ENCODE measurements around the gene STARD3NL. TPM values are rescaled to one million over a fixed set of nuclear protein-coding genes. Genes with fewer than 3 reads are reported as not detected.
"Not testable (repeated sequence)": the region's sequence is repeated elsewhere in the genome, so short reads cannot be mapped to it uniquely, and the experiment has no call there.

STARD3NL gene
- total and polyA plus RNA-seq, 4 experiments from 2014 or later = 11.4 to 54.4 (median 19.9) TPM

GRCh38 chr7:38242814-38243213, 64.8 kb downstream of the STARD3NL start:
- no peaks in the 10 kb centered on the region for H3K36me3 ChIP-seq (ENCODE audit: insufficient read depth, low read length)
- H3K27me3 Mint-ChIP-seq = no peaks in the 10 kb centered on the region
- no peak overlapping the region for H3K4me3 ChIP-seq (ENCODE audit: low read length in 2 of 2)
- peaks cover 9% of the 10 kb centered on the region for H3K4me1 ChIP-seq (ENCODE audit: insufficient read depth, low read length)
- intact Hi-C loops (cut with micrococcal nuclease) = no loop called here
- no peaks in the 10 kb centered on the region for H3K9me3 ChIP-seq (ENCODE audit: control insufficient read depth in 1 of 2, low read length in 2 of 2)
- H3K9me3 Mint-ChIP-seq = no peaks in the 10 kb centered on the region
- peaks cover 22 to 62% of the 10 kb centered on the region in 2 donors for H3K36me3 Mint-ChIP-seq
- no peaks in the 10 kb centered on the region for H3K27me3 ChIP-seq (ENCODE audit: insufficient read depth, low read length)
- H3K4me1 Mint-ChIP-seq = peaks cover 3 to 60% (median 12%) of the 10 kb centered on the region in 4 donors
- ChIA-PET CTCF (ENCODE audit: partially characterized antibody) (no interaction called here), POLR2A (ENCODE audit: partially characterized antibody) (no interaction called here)
- peak overlapping the region in 1 of 8 donors; percentile 25 for H3K4me3 Mint-ChIP-seq
- no peak for DNase-seq
- H3K27ac Mint-ChIP-seq = peak overlapping the region in 3 of 7 donors; percentile 11 to 65 (median 41)
- no peak overlapping the region for H3K27ac ChIP-seq (ENCODE audit: low read depth, low read length)

DNA sequence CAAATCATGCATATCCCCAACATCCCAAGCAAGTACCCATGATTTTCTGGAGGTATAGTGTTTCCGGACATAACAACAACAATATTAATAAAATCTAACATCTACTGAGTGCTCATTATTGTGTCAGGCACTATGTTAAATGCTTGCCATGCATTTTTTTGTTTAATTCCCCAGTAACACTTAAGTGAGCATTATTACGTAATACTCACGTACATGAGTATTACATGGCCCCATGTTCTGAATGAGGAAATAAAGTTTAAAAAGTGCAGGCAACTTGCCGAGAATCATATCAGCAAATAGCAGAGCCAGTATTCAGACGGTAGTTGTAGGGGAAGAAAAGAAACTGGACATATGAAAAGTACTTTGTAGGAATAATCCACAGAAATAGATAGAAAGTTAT, 65.3 kb downstream of the STARD3NL start:
- POLR2A ChIA-PET (ENCODE audit: partially characterized antibody); H3K9me3 Mint-ChIP-seq; H3K27me3 Mint-ChIP-seq; DNase-seq; H3K27me3 ChIP-seq (ENCODE audit: insufficient read depth, low read length); H3K9me3 ChIP-seq (ENCODE audit: control insufficient read depth in 1 of 2, low read length in 2 of 2); H3K4me1 ChIP-seq (ENCODE audit: insufficient read depth, low read length); H3K4me3 ChIP-seq (ENCODE audit: low read length in 2 of 2); CTCF ChIA-PET (ENCODE audit: partially characterized antibody); H3K27ac ChIP-seq (ENCODE audit: low read depth, low read length); H3K36me3 ChIP-seq (ENCODE audit: insufficient read depth, low read length); intact Hi-C loops (cut with micrococcal nuclease): not testable (repeated sequence)
- H3K4me1 Mint-ChIP-seq = peaks cover 4 to 60% (median 14%) of the 10 kb centered on the region in 4 donors
- peak overlapping the region in 3 of 7 donors; percentile 37 to 65 (median 41) for H3K27ac Mint-ChIP-seq
- peaks cover 22 to 66% of the 10 kb centered on the region in 2 donors for H3K36me3 Mint-ChIP-seq
- peak overlapping the region in 2 of 8 donors; percentile 16 to 25 for H3K4me3 Mint-ChIP-seq

DNA sequence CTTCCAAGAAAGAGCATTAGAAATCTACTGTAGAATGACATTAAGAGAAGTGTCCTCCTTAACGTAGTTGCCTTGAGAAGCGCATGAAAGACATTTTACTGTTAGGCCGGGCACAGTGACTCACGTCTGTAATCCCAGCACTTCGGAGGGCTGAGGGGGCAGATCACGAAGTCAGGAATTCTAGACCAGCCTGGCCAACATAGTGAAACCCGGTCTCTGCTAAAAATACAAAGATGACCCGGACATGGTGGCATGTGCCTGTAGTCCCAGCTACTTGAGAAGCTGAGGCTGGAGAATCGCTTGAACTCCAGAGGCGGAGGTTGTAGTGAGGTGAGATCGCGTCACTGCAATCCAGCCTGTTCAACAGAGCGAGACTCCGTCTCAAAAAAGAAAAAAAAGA, 66.5 kb downstream of the STARD3NL start:
- intact Hi-C loops (cut with micrococcal nuclease) = no loop called here
- H3K36me3 Mint-ChIP-seq = peaks cover 26 to 67% of the 10 kb centered on the region in 2 donors

GRCh38 chr7:38245409-38245977, 67.4 kb downstream of the STARD3NL start:
- DNase-seq = no peak
- H3K27ac Mint-ChIP-seq = peak overlapping the region in 5 of 7 donors; percentile 5 to 82 (median 65)
- H3K4me1 ChIP-seq (ENCODE audit: insufficient read depth, low read length) = no peaks in the 10 kb centered on the region

More for the DNA sequence above, 66.5 kb downstream of the STARD3NL start:
- H3K4me3 Mint-ChIP-seq = peak overlapping the region in 2 of 8 donors; percentile 27 to 59
- H3K27ac ChIP-seq (ENCODE audit: low read depth, low read length) = no peak overlapping the region
- CTCF ChIA-PET (ENCODE audit: partially characterized antibody) = no interaction called here
- DNase-seq = no peak
- peak overlapping the region in 4 of 7 donors; percentile 9 to 82 (median 36) for H3K27ac Mint-ChIP-seq
- no peak overlapping the region for H3K4me3 ChIP-seq (ENCODE audit: low read length in 2 of 2)
- H3K4me1 Mint-ChIP-seq = peaks cover 4 to 59% (median 13%) of the 10 kb centered on the region in 4 donors
- POLR2A ChIA-PET (ENCODE audit: partially characterized antibody) = no interaction called here
- H3K9me3 ChIP-seq (ENCODE audit: control insufficient read depth in 1 of 2, low read length in 2 of 2) = no peaks in the 10 kb centered on the region
- no peaks in the 10 kb centered on the region for H3K4me1 ChIP-seq (ENCODE audit: insufficient read depth, low read length)
- H3K27me3 Mint-ChIP-seq = no peaks in the 10 kb centered on the region
- no peaks in the 10 kb centered on the region for H3K36me3 ChIP-seq (ENCODE audit: insufficient read depth, low read length)
- H3K27me3 ChIP-seq (ENCODE audit: insufficient read depth, low read length) = no peaks in the 10 kb centered on the region
- no peaks in the 10 kb centered on the region for H3K9me3 Mint-ChIP-seq

GRCh38 chr7:38248069-38248567, 70.1 kb downstream of the STARD3NL start:
- ChIA-PET CTCF (ENCODE audit: partially characterized antibody) (interaction anchor here (1.1 kb wide), 1 partner anchor 120 kb away, joined by 3 read pairs; no protein-coding TSS in a partner anchor), POLR2A (ENCODE audit: partially characterized antibody) (no interaction called here)
- Mint-ChIP-seq H3K4me1 (peaks cover 3 to 41% (median 14%) of the 10 kb centered on the region in 4 donors), H3K36me3 (peaks cover 18 to 52% of the 10 kb centered on the region in 2 donors), H3K4me3 (peak overlapping the region in 4 of 8 donors; percentile 21 to 71 (median 48)), H3K9me3 (no peaks in the 10 kb centered on the region), H3K27ac (peak overlapping the region in 3 of 7 donors; percentile 25 to 82 (median 43)), H3K27me3 (no peaks in the 10 kb centered on the region)
- no peak overlapping the region for H3K4me3 ChIP-seq (ENCODE audit: low read length in 2 of 2)
- no peaks in the 10 kb centered on the region for H3K36me3 ChIP-seq (ENCODE audit: insufficient read depth, low read length)
- no peak for DNase-seq
- intact Hi-C loops (cut with micrococcal nuclease) = no loop called here
- no peaks in the 10 kb centered on the region for H3K9me3 ChIP-seq (ENCODE audit: control insufficient read depth in 1 of 2, low read length in 2 of 2)
- H3K27ac ChIP-seq (ENCODE audit: low read depth, low read length) = no peak overlapping the region
- no peaks in the 10 kb centered on the region for H3K4me1 ChIP-seq (ENCODE audit: insufficient read depth, low read length)
- H3K27me3 ChIP-seq (ENCODE audit: insufficient read depth, low read length) = no peaks in the 10 kb centered on the region

More at GRCh38 chr7:38245409-38245977, 67.4 kb downstream of the STARD3NL start:
- no peak overlapping the region for H3K4me3 ChIP-seq (ENCODE audit: low read length in 2 of 2)
- POLR2A ChIA-PET (ENCODE audit: partially characterized antibody) = no interaction called here
- Mint-ChIP-seq H3K4me3 (peak overlapping the region in 5 of 8 donors; percentile 4 to 43 (median 30)), H3K9me3 (no peaks in the 10 kb centered on the region), H3K36me3 (peaks cover 24 to 66% of the 10 kb centered on the region in 2 donors), H3K27me3 (no peaks in the 10 kb centered on the region), H3K4me1 (peaks cover 4 to 58% (median 12%) of the 10 kb centered on the region in 4 donors)
- no peak overlapping the region for H3K27ac ChIP-seq (ENCODE audit: low read depth, low read length)
- no peaks in the 10 kb centered on the region for H3K9me3 ChIP-seq (ENCODE audit: control insufficient read depth in 1 of 2, low read length in 2 of 2)
- intact Hi-C loops (cut with micrococcal nuclease) = no loop called here
- CTCF ChIA-PET (ENCODE audit: partially characterized antibody) = interaction anchor here (0.9 to 1.1 kb wide), 2 partner anchors 123 to 128 kb away, joined by 4 read pairs; no protein-coding TSS in a partner anchor
- no peaks in the 10 kb centered on the region for H3K27me3 ChIP-seq (ENCODE audit: insufficient read depth, low read length)
- no peaks in the 10 kb centered on the region for H3K36me3 ChIP-seq (ENCODE audit: insufficient read depth, low read length)

- H3K4me3 ChIP-seq (ENCODE audit: low read length in 2 of 2); POLR2A ChIA-PET (ENCODE audit: partially characterized antibody); H3K9me3 ChIP-seq (ENCODE audit: control insufficient read depth in 1 of 2, low read length in 2 of 2); intact Hi-C loops (cut with micrococcal nuclease); H3K36me3 ChIP-seq (ENCODE audit: insufficient read depth, low read length); H3K27ac ChIP-seq (ENCODE audit: low read depth, low read length); H3K27me3 ChIP-seq (ENCODE audit: insufficient read depth, low read length); DNase-seq; H3K27me3 Mint-ChIP-seq; CTCF ChIA-PET (ENCODE audit: partially characterized antibody); H3K9me3 Mint-ChIP-seq; H3K4me1 ChIP-seq (ENCODE audit: insufficient read depth, low read length): not testable (repeated sequence)
- Mint-ChIP-seq H3K4me3 (peak overlapping the region in 7 of 8 donors; percentile 20 to 79 (median 60)), H3K27ac (peak overlapping the region in 2 of 7 donors; percentile 25 to 46), H3K4me1 (peaks cover 3 to 35% (median 13%) of the 10 kb centered on the region in 4 donors), H3K36me3 (peaks cover 9 to 42% of the 10 kb centered on the region in 2 donors)
Measured at GRCh38 chr7:38249849-38250248, 71.8 kb downstream of the STARD3NL start.

DNA sequence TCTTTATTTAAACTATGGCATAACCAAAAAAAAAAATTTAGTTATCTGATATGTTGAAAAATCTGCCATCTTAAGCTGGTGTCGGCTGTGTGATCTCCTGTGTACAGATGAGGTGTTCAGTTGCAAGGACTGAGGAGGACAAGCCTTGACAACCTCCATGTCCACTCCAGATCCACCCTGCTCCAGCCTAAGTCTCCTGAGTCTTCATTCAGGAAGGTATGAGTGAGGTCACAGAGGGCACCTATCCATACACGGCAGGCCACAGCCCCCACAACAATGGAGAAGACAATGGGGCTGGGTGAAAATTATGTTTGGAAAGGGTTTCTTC, 79.3 kb downstream of the STARD3NL start:
- ChIA-PET POLR2A (ENCODE audit: partially characterized antibody) (interaction anchor here (0.6 kb wide), 1 partner anchor 9 kb away, joined by 3 read pairs; no protein-coding TSS in a partner anchor), CTCF (ENCODE audit: partially characterized antibody) (no interaction called here)
- intact Hi-C loops (cut with micrococcal nuclease) = no loop called here
- Mint-ChIP-seq H3K9me3 (no peaks in the 10 kb centered on the region), H3K4me1 (peaks cover 0 to 7% (median 0%) of the 10 kb centered on the region in 4 donors), H3K36me3 (peaks cover 0 to 7% of the 10 kb centered on the region in 2 donors), H3K27me3 (no peaks in the 10 kb centered on the region), H3K4me3 (no peak overlapping the region), H3K27ac (no peak overlapping the region)
- H3K4me1 ChIP-seq (ENCODE audit: insufficient read depth, low read length) = no peaks in the 10 kb centered on the region
- H3K4me3 ChIP-seq (ENCODE audit: low read length in 2 of 2) = no peak overlapping the region
- no peaks in the 10 kb centered on the region for H3K36me3 ChIP-seq (ENCODE audit: insufficient read depth, low read length)
- no peak for DNase-seq
- no peaks in the 10 kb centered on the region for H3K9me3 ChIP-seq (ENCODE audit: control insufficient read depth in 1 of 2, low read length in 2 of 2)
- no peaks in the 10 kb centered on the region for H3K27me3 ChIP-seq (ENCODE audit: insufficient read depth, low read length)
- H3K27ac ChIP-seq (ENCODE audit: low read depth, low read length) = no peak overlapping the region
